ENCODE results near the gene HOXB9. TPM values are rescaled to one million over a fixed set of nuclear protein-coding genes. Genes with fewer than 3 reads are reported as not detected.
A peak's percentile ranks its signal among the peaks of the same experiment; 100 is the strongest.

The HOXB9 gene
- total RNA-seq, 1 experiment from 2014 or later: 65.9 TPM

DNA sequence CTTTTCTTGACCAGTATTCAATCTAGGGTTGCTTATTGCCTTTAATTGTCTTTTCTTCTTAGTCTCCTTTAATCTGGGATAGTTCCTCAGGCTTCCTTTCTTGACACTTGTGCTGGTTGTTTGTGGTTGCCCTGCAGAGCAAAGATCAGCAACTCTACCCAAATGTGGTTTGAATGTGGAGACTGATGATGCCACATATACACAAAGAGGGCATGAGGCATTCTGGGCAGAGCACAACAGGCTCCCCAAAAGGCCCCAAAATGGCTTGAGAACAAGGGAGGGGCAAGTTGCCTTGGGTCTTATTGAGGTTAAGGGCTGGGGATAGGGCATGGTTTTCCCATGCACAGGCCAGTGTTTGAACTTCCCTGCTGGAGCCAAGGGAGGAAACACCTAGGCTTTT, 29.8 kb upstream of the HOXB9 start:
- intact Hi-C loops (cut with micrococcal nuclease; ENCODE audit: unreplicated experiment) (no loop called here), in situ Hi-C loops (cut with HindIII; ENCODE audit: low pct_unique_long_range_greater_than_20kb, low sequenced_read_pairs) (no loop called here)
- Histone ChIP-seq H3K4me1 (ENCODE audit: control insufficient read depth, insufficient read depth, low read length) (no peaks in the 10 kb centered on the region), H3K27ac (ENCODE audit: low read length) (no peak overlapping the region), H3K9me3 (ENCODE audit: control insufficient read depth, insufficient read depth, low read depth, low read length) (no peaks in the 10 kb centered on the region), H3K36me3 (ENCODE audit: control insufficient read depth, insufficient read depth, low read length) (no peaks in the 10 kb centered on the region), H3K27me3 (ENCODE audit: control insufficient read depth, insufficient read depth, low read length) (no peaks in the 10 kb centered on the region), H3K4me3 (ENCODE audit: low read depth in 2 of 2, low read length in 2 of 2) (no peak overlapping the region)
- POLR2A ChIA-PET: no interaction called here
- no peak for DNase-seq (ENCODE audit: low read depth, low spot score)
- BruUV-seq (replicated peaks): no TSS peak
- no peak for TF ChIP-seq CTCF (IDR thresholded peaks at IDR 0.05)
- CTCF ChIA-PET: no interaction called here
- ATAC-seq: no peak

DNA sequence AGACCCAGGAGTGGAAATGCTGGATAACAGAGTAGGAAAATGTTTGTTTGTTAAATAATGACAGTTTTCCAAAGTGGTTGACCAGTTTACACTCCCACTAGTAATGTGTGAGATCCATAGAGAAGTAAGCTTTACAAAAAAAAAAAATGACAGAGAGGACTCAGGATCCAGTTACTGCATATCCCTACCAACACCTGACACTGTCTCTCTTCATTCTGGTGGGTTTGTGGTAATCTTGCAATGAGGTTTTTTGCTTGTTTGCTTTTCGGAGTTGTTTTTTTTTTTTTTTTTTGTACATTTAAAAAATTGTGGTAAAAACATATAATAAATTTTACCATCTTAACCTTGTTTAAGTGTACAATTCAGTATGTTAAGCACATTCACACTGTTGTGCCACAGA, 23.6 kb upstream of the HOXB9 start:
- in situ Hi-C loops (cut with HindIII; ENCODE audit: low pct_unique_long_range_greater_than_20kb, low sequenced_read_pairs): no loop called here
- H3K4me3 ChIP-seq (ENCODE audit: low read depth in 2 of 2, low read length in 2 of 2): no peak overlapping the region
- TF ChIP-seq REST (IDR thresholded peaks at IDR 0.05; ENCODE audit: insufficient read depth in 1 of 2, low read depth in 2 of 2, low read length in 1 of 2) (no peak), POLR2AphosphoS5 (IDR thresholded peaks at IDR 0.05; ENCODE audit: low read depth, low read length) (no peak), CTCF (IDR thresholded peaks at IDR 0.05) (no peak), TCF7L2 (IDR thresholded peaks at IDR 0.05; ENCODE audit: low read depth, low read length) (no peak), SIN3A (IDR thresholded peaks at IDR 0.05; ENCODE audit: borderline replicate concordance, insufficient read depth, low read depth, low read length) (no peak)

More for the DNA sequence above, 23.6 kb upstream of the HOXB9 start:
- H3K4me1 ChIP-seq (ENCODE audit: control insufficient read depth, insufficient read depth, low read length): peaks cover 11% of the 10 kb centered on the region
- intact Hi-C loops (cut with micrococcal nuclease; ENCODE audit: unreplicated experiment): no loop called here
- H3K27me3 ChIP-seq (ENCODE audit: control insufficient read depth, insufficient read depth, low read length): no peaks in the 10 kb centered on the region
- POLR2A ChIA-PET: interaction anchor here (0.6 kb wide), 1 partner anchor 517 kb away, joined by 4 read pairs; no protein-coding TSS in a partner anchor
- no peak for DNase-seq (ENCODE audit: low read depth, low spot score)
- no peak for ATAC-seq
- H3K9me3 ChIP-seq (ENCODE audit: control insufficient read depth, insufficient read depth, low read depth, low read length): no peaks in the 10 kb centered on the region
- CTCF ChIA-PET: interaction anchor here (0.6 to 1.2 kb wide), 3 partner anchors 13 to 49 kb away, joined by 3 to 4 read pairs (median 3); no protein-coding TSS in a partner anchor
- BruUV-seq (replicated peaks): TSS peak; percentile 85
- H3K27ac ChIP-seq (ENCODE audit: low read length): no peak overlapping the region; the same call in 1 of the 2 replicates
- H3K36me3 ChIP-seq (ENCODE audit: control insufficient read depth, insufficient read depth, low read length): peaks cover 9% of the 10 kb centered on the region; the same call in 1 of the 2 replicates

Data from Panc1 (cell line).